SKM-1 treated with dmso at 0.1 percent for 144 hours (cell line): ENCODE results near the gene KCNMA1.
"Not testable (repeated sequence)": the region's sequence is repeated elsewhere in the genome, so short reads cannot be mapped to it uniquely, and the experiment has no call there.

Experiments
- DNase-seq: peaks from one replicate; lab custom pipeline; 2025; ENCODE audit not compliant: unreplicated experiment; lab: John Stamatoyannopoulos, UW

Gene KCNMA1

GRCh38 chr10:77537720-77538373, 99.8 kb downstream of the KCNMA1 start:
- DNase-seq: no peak

GRCh38 chr10:77537071-77537470, 100.5 kb downstream of the KCNMA1 start:
- no peak for DNase-seq

- no peak for DNase-seq
Observed at GRCh38 chr10:77533887-77534278, 103.7 kb downstream of the KCNMA1 start.

GRCh38 chr10:77533146-77533886, 104.3 kb downstream of the KCNMA1 start:
- DNase-seq: no peak

- DNase-seq: no peak
Observed at GRCh38 chr10:77532068-77532467, 105.5 kb downstream of the KCNMA1 start.

GRCh38 chr10:77531441-77532001, 106.1 kb downstream of the KCNMA1 start:
- no peak for DNase-seq

- no peak for DNase-seq
Observed at GRCh38 chr10:77530011-77530410, 107.6 kb downstream of the KCNMA1 start.

GRCh38 chr10:77529050-77529576, 108.5 kb downstream of the KCNMA1 start:
- no peak for DNase-seq

GRCh38 chr10:77527839-77528238, 109.8 kb downstream of the KCNMA1 start:
- DNase-seq: no peak

- DNase-seq: no peak
Observed at GRCh38 chr10:77526868-77527617, 110.6 kb downstream of the KCNMA1 start.

GRCh38 chr10:77524281-77524711, 113.3 kb downstream of the KCNMA1 start:
- DNase-seq: no peak

- DNase-seq: no peak
Observed at GRCh38 chr10:77522268-77522809, 115.3 kb downstream of the KCNMA1 start.

GRCh38 chr10:77520995-77521394, 116.6 kb downstream of the KCNMA1 start:
- no peak for DNase-seq

GRCh38 chr10:77520290-77520689, 117.3 kb downstream of the KCNMA1 start:
- no peak for DNase-seq

GRCh38 chr10:77519791-77520190, 117.8 kb downstream of the KCNMA1 start:
- DNase-seq: not testable (repeated sequence)

- no peak for DNase-seq
Observed at GRCh38 chr10:77518910-77519274, 118.7 kb downstream of the KCNMA1 start.

GRCh38 chr10:77518241-77518909, 119.2 kb downstream of the KCNMA1 start:
- no peak for DNase-seq

GRCh38 chr10:77516575-77516974, 121.0 kb downstream of the KCNMA1 start:
- DNase-seq: no peak

GRCh38 chr10:77514870-77515269, 122.7 kb downstream of the KCNMA1 start:
- no peak for DNase-seq

GRCh38 chr10:77513781-77514331, 123.8 kb downstream of the KCNMA1 start:
- no peak for DNase-seq
